ENCODE measurements around the gene AVP. TPM values are rescaled to one million over a fixed set of nuclear protein-coding genes. Genes with fewer than 3 reads are reported as not detected.

The AVP gene
- total RNA-seq, 2 experiments from 2014 or later = not detected

DNA sequence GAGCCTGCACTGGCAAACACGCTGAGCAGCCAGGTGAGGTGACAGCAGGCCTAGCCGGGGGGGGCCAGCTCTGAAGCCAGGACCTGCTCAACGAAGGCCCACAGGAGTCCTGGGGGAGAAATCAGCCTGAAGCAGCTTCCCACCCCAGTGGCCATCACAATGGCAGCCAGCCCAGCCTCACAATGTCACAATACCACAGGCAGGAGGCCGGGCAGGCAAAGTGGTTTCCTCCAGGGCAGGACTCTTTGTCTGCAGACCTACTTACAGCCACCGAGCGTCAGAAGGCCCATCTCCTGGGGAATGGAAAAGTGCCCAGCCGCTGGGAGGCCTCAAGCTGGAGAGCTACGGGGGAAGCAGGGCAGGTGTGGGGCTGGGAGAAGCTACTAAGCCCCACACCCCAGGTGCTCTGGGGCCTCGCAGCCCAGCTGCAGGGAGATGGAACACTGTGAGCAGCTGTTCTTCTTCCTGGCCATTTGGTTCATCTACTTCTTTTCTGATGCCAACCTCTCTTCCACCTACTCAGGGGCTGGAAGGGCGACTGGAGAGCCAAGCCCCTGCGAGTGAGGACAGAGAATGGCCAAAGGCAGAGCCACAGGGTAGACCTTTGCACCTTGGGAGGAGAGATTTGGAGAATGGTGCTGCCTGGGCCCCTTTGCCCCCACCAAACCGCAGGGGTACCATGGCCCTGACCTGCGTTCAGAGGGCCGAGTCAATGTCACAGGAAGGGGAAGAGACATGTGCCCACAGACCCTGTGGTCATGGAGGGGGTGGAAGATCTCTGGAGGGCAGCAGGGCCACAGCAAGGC, 22.3 kb upstream of the AVP start:
- ChIA-PET CTCF (no interaction called here), POLR2A (no interaction called here)
- Mint-ChIP-seq H3K4me1 (ENCODE audit: low read depth) (peaks cover 13% of the 10 kb centered on the region), H3K27me3 (no peaks in the 10 kb centered on the region), H3K4me3 (no peak overlapping the region), H3K36me3 (no peaks in the 10 kb centered on the region), H3K9me3 (no peaks in the 10 kb centered on the region), H3K27ac (no peak overlapping the region)
- intact Hi-C loops (cut with micrococcal nuclease) = no loop called here
- DNase-seq = no peak

DNA sequence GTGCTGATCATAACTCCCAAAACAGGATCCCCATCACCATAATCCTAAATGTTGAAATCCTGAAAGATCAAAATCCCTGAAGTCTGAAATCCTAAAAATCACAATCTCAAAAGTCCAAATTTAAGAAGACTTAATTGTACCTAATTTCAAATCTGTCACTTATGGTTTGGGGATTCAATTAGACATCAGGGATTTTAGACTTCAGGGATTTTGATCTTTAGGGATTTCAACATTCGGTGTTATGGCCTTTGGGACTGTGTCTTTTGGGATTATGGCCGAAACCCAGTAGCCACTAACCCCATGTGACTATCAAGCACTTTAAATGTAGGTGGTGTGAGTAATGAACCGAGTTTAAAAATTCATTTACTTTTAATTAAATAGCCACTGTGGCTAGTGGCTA, 21.7 kb upstream of the AVP start:
- POLR2A ChIA-PET = no interaction called here

DNA sequence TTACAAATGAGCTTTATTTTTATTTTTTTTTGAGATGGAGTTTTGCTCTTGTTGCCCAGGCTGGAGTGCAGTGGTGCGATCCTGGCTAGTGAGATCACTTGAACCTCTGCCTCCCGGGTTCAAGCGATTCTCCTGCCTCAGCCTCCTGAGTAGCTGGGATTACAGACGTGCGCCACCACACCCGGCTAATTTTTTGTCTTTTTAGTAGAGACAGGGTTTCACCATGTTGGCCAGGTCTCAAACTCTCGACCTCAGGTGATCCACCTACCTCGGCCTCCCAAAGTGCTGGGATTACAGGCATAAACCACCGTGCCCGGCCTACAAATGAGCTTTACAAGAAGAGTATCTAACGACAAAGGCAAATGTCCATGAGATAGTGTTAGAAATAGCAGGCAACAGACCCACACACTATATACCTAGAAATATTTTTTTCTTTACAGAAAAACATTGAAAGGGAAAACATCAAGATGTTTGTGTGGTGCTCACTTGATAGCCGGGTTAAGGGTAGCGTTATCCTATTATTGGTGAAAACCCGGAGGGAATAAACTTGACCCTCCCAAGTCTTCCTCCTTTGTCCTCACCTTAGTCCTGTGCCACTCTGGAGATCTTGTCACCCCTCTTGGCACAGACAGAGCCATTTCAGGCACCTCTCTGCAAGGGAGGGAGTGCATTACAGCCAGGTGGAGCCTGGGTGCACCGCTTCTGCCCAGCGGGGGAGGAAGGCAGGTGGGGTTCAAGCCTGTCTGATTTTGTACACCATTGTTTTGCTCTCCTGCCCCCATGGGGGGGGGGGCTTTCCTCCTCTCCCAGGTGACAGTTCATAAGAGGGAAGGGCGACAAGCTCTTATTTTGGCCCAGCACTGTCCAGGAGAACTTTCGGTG, 21.0 kb upstream of the AVP start:
- no peak for DNase-seq
- Mint-ChIP-seq H3K27ac (no peak overlapping the region), H3K27me3 (no peaks in the 10 kb centered on the region), H3K4me3 (no peak overlapping the region), H3K9me3 (no peaks in the 10 kb centered on the region), H3K36me3 (no peaks in the 10 kb centered on the region), H3K4me1 (ENCODE audit: low read depth) (peaks cover 15% of the 10 kb centered on the region)
- ChIA-PET POLR2A (no interaction called here), CTCF (no interaction called here)
- intact Hi-C loops (cut with micrococcal nuclease) = no loop called here

More for the DNA sequence above, 21.7 kb upstream of the AVP start:
- intact Hi-C loops (cut with micrococcal nuclease) = no loop called here
- H3K4me1 Mint-ChIP-seq (ENCODE audit: low read depth) = peaks cover 15% of the 10 kb centered on the region
- no peak for DNase-seq
- H3K9me3 Mint-ChIP-seq = no peaks in the 10 kb centered on the region
- no peaks in the 10 kb centered on the region for H3K27me3 Mint-ChIP-seq
- CTCF ChIA-PET = no interaction called here
- no peak overlapping the region for H3K4me3 Mint-ChIP-seq
- H3K27ac Mint-ChIP-seq = no peak overlapping the region
- no peaks in the 10 kb centered on the region for H3K36me3 Mint-ChIP-seq

DNA sequence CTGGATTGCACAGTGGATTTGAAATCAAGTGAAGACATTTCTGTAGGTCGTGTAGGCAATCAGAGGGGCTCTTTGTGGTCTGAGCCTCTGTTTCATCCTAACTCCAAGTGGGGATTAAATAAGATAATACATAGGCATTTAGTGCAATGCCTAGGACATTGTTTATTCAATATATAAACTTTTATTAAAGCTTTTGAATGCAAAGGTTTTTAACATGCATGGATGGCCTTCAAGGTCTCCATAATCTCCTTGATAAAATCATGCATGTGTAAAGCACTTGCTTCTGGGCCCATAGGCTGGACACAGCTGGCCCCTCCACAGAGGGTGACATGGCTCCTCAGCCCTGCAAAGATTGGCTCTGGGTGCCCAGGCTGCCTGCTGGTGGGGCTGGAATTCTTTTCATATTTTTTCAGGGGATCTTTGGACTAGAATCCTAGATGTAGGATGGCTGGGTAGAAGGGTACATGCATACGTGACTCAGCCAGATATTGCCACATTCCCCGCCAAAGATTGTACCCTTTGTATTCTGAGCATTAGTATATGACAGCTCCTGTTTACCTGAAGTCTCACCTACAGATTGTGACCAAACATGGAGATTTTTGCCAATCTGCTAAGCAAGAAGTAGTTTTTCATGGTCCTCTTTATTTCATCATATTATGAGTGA, 19.0 kb upstream of the AVP start:
- DNase-seq = no peak
- Mint-ChIP-seq H3K9me3 (no peaks in the 10 kb centered on the region), H3K4me1 (ENCODE audit: low read depth) (peaks cover 15% of the 10 kb centered on the region), H3K36me3 (no peaks in the 10 kb centered on the region), H3K4me3 (no peak overlapping the region), H3K27ac (no peak overlapping the region), H3K27me3 (no peaks in the 10 kb centered on the region)
- POLR2A ChIA-PET = interaction anchor here (0.6 kb wide), 1 partner anchor 389 kb away, joined by 4 read pairs; no protein-coding TSS in a partner anchor
- intact Hi-C loops (cut with micrococcal nuclease) = no loop called here
- CTCF ChIA-PET = no interaction called here

DNA sequence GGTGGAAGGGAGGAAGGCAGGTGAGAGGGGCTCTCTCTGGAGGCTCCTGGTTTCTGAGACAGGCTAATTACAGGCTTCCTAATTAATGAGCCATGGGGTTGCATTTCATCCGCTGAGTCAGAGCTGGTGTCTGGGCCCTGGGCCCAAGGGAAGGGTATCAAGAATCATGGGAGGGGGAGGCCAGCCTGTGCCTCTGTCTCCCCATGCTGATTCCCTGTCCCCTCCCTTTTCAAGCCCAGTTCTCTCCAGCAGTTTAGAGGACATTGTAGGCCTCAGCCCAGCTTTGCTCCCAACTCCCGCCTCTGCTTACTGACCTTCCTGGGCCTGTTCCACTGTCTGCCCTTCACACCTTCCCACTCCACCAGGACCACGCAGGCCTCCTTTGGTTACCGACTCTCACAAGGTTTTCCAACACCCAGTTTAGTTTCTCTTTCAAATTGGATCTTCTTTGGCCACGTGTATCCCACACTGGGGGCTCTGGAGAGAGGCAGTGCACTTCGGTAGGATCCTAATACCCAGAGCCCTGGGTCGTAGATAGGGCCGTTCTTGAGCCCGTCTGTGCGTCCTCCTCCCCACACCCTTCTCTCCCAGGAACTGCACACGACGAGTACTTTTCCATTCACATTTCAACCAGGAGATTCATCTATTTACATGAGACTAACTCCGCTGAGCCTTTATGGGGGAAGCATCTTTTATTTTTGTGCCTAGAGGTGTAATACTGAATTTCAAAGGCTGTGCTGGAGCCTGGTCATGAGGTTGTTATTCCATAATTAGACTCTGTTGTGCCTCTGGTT, 18.2 kb upstream of the AVP start:
- no peak overlapping the region for H3K27ac Mint-ChIP-seq
- no peak overlapping the region for H3K4me3 Mint-ChIP-seq
- H3K36me3 Mint-ChIP-seq = no peaks in the 10 kb centered on the region
- H3K4me1 Mint-ChIP-seq (ENCODE audit: low read depth) = peaks cover 15% of the 10 kb centered on the region
- DNase-seq = no peak
- intact Hi-C loops (cut with micrococcal nuclease) = no loop called here
- no peaks in the 10 kb centered on the region for H3K27me3 Mint-ChIP-seq
- ChIA-PET CTCF (interaction anchor here (0.7 to 1.5 kb wide), 3 partner anchors 13 to 49 kb away, joined by 3 to 6 read pairs (median 4); no protein-coding TSS in a partner anchor), POLR2A (interaction anchor here (0.8 kb wide), 1 partner anchor 25 kb away, joined by 4 read pairs; no protein-coding TSS in a partner anchor)
- H3K9me3 Mint-ChIP-seq = no peaks in the 10 kb centered on the region

DNA sequence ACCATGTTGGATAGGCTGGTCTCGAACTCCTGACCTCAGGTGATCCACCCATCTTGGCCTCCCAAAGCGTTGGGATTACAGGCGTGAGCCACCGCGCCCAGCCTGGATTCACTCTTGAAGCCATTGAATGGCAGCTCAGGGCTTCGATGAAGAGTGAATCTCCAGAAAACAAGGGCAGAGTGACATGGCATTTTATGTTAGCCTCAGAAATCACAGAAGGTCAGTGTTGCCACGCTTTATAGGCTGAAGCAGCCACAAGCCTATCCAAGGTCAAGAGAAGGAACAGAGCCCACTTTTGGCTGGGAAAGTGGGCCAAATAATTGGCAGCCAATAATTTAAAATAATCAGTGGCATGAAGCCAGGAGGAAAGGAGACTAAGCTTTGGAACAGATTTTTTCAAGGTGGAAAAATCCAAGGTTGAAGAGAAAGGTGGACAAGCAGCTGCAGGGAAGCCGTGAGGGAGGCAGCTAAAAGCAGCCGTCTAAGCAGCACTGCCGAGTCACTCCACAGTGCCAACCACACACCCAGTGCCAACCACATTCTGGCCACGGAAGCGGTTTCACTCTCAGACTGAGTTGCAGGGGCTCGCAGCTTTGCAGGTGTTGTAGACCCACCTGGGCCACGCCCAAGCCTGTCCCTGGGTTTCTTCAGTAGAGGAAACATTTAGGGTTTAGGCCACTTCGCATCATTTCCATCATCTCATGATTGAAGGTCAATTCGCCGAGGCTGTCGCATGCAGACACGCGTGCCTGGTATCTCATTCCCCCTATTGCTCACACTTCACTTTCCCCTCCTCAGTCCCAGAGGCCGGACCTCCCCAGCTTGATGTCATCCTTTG, 17.4 kb upstream of the AVP start:
- H3K9me3 Mint-ChIP-seq = no peaks in the 10 kb centered on the region
- peaks cover 15% of the 10 kb centered on the region for H3K4me1 Mint-ChIP-seq (ENCODE audit: low read depth)
- H3K4me3 Mint-ChIP-seq = no peak overlapping the region
- ChIA-PET CTCF (interaction anchor here (0.7 to 1.5 kb wide), 6 partner anchors 9 to 390 kb away, joined by 3 to 6 read pairs (median 3); no protein-coding TSS in a partner anchor), POLR2A (interaction anchor here (0.8 kb wide), 1 partner anchor 24 kb away, joined by 4 read pairs; no protein-coding TSS in a partner anchor)
- H3K36me3 Mint-ChIP-seq = no peaks in the 10 kb centered on the region
- intact Hi-C loops (cut with micrococcal nuclease) = no loop called here
- peak; percentile 88 for DNase-seq
- H3K27me3 Mint-ChIP-seq = no peaks in the 10 kb centered on the region
- H3K27ac Mint-ChIP-seq = no peak overlapping the region

DNA sequence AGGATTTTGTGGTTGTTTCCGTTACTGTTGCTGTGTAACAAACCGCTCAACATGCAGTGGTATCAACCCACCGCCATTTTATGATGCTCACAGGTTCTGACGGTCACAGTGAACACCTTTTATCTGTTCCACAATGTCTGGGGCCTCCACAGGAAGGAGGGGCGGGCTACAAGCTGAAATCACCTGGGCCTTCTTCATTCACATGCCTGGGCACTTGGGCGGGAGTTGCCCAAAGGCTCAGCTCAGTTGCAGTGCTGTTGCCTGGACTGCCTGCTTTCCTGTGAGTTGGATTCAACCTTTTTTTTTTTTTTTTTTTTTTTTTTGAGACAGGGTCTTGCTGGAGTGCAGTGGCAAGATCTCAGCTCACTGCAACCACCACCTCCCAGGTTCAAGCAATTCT, 16.7 kb upstream of the AVP start:
- CTCF ChIA-PET = interaction anchor here (0.7 to 1.3 kb wide), 3 partner anchors 9 to 389 kb away, joined by 3 to 4 read pairs (median 3); no protein-coding TSS in a partner anchor
- intact Hi-C loops (cut with micrococcal nuclease) = no loop called here
- H3K4me3 Mint-ChIP-seq = no peak overlapping the region
- no peaks in the 10 kb centered on the region for H3K9me3 Mint-ChIP-seq
- no peak overlapping the region for H3K27ac Mint-ChIP-seq
- DNase-seq = no peak
- H3K27me3 Mint-ChIP-seq = no peaks in the 10 kb centered on the region
- POLR2A ChIA-PET = interaction anchor here (0.6 kb wide), 1 partner anchor 141 kb away, joined by 4 read pairs; no protein-coding TSS in a partner anchor
- no peaks in the 10 kb centered on the region for H3K36me3 Mint-ChIP-seq
- H3K4me1 Mint-ChIP-seq (ENCODE audit: low read depth) = peaks cover 15% of the 10 kb centered on the region

DNA sequence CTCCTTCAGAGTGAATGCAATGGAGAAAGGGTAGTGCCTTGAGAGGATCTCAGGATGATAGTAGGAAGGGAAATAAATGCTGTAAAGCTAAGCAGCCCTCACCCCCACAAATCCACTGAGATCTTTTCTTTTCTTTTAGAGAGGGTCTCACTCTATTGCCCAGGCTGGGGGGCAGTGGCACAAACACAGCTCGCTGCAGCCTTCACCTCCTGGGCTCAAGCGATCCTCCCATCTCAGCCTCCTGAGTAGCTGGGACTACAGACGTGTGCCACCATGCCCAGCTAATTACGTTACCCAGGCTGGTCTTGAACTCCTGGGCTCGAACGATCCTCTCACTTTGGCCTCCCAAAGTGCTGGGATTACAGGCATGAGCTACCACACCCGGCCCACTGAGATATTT, 16.0 kb upstream of the AVP start:
- Mint-ChIP-seq H3K9me3 (no peaks in the 10 kb centered on the region), H3K27ac (no peak overlapping the region)

DNA sequence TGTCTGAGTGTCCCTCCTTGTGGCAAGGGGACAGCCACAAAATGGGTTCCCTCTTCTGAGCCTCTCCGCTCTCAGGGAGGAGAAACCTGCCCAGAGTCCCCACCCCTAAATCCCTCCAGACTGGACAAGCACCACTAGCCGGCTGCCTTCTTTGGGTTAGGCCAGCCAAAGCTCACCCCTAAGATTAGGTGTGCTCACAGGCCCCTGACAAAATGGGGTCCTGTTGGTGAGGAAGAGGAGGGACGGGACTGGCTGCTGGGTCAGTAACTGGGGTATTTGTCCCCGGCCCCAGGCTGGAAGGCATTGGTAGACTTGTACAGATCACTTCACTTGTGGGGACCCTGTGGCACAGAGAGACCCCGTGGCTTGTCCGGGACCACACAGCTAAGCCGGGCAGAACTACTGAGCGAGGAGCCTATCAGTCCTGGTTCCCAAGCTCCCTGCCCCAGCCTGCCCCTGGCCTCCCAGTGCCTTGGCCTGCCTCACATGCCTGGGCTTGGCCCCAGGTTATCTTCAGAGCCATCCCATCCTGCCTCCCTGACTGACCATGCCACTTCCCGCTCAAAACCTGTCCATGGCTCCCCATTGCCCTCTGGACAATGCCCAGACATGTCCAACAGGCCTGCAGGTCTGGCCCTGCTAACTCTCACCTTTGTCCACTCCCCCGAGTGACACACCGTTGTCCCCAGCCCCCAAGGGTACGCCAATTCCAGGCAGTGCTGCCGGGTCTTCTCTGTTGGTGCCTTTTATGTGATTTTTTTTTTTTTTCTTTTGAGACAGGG, 10.5 kb upstream of the AVP start:
- CTCF ChIA-PET = interaction anchor here (0.6 to 1.5 kb wide), 3 partner anchors 19 to 759 kb away, joined by 3 to 4 read pairs (median 3); no protein-coding TSS in a partner anchor
- Mint-ChIP-seq H3K9me3 (no peaks in the 10 kb centered on the region), H3K4me1 (ENCODE audit: low read depth) (peaks cover 14% of the 10 kb centered on the region), H3K4me3 (no peak overlapping the region), H3K27ac (no peak overlapping the region), H3K36me3 (no peaks in the 10 kb centered on the region), H3K27me3 (peaks cover 10% of the 10 kb centered on the region)
- DNase-seq = no peak
- POLR2A ChIA-PET = no interaction called here
- intact Hi-C loops (cut with micrococcal nuclease) = loop anchor here (10.0 kb wide), 1 partner anchor 60 kb away; the partner anchor contains the start of genes FASTKD5 and UBOX5

More for the DNA sequence above, 16.0 kb upstream of the AVP start:
- DNase-seq = no peak
- intact Hi-C loops (cut with micrococcal nuclease) = no loop called here
- Mint-ChIP-seq H3K27me3 (no peaks in the 10 kb centered on the region), H3K4me1 (ENCODE audit: low read depth) (peaks cover 15% of the 10 kb centered on the region), H3K36me3 (no peaks in the 10 kb centered on the region), H3K4me3 (no peak overlapping the region)
- CTCF ChIA-PET = interaction anchor here (1.0 to 1.1 kb wide), 2 partner anchors 8 to 659 kb away, joined by 3 read pairs; no protein-coding TSS in a partner anchor
- POLR2A ChIA-PET = interaction anchor here (0.6 kb wide), 1 partner anchor 142 kb away, joined by 4 read pairs; no protein-coding TSS in a partner anchor

DNA sequence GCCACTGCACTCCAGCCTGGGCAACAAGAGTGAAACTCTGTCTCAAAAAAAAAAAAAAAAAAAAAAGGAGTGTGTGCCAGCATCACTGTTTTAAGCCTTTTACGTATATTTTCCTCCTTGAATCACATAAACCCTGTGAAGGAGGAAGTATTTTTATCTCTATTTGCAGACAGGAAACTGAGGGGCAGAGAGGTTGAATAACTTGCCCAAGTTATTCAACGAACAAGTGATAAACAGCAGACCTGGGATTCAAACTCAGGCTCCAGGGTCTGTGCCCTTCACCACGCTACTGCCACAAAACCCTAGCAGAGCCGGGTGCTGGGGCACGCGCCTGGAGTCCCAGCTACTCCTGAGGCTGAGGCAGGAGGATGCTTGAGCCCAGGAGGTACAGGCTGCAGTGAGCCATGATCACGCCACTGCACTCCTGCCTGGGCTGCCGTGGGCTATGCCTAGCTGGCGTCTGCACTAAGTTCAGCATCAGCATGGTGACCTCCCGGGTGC, 9.4 kb upstream of the AVP start:
- peaks cover 10% of the 10 kb centered on the region for H3K27me3 Mint-ChIP-seq

More for the DNA sequence above, 9.4 kb upstream of the AVP start:
- H3K9me3 Mint-ChIP-seq = no peaks in the 10 kb centered on the region
- intact Hi-C loops (cut with micrococcal nuclease) = loop anchor here (10.0 kb wide), 1 partner anchor 61 kb away; the partner anchor contains the start of genes FASTKD5 and UBOX5
- CTCF ChIA-PET = interaction anchor here (0.8 to 1.0 kb wide), 2 partner anchors 25 to 40 kb away, joined by 3 read pairs; no protein-coding TSS in a partner anchor
- H3K36me3 Mint-ChIP-seq = no peaks in the 10 kb centered on the region
- POLR2A ChIA-PET = no interaction called here
- peak overlapping the region; percentile 18 for H3K27ac Mint-ChIP-seq
- peak; percentile 20 for DNase-seq
- H3K4me3 Mint-ChIP-seq = no peak overlapping the region
- H3K4me1 Mint-ChIP-seq (ENCODE audit: low read depth) = peaks cover 14% of the 10 kb centered on the region

Data from activated CD4-positive, alpha-beta memory T cell treated with anti-CD3 and anti-CD28 coated beads for 36 hours (primary cell).